Tibial nerve (tissue), 4 donors: ENCODE measurements around the gene ARHGEF28.

Experiments used
- CTCF ChIP-seq, 5 experiments: fragments of 200-600 bp in 3 of 5; fragments of 450-650 bp in 2 of 5; sonication (generic) in 3 of 5; IDR thresholded peaks; one replicate each; pipeline ENCODE4 v1.5.1; 2016 to 2019; ENCODE audit warnings: antibody characterized with exemption in 5 of 5, mild to moderate bottlenecking in 3 of 5, moderate library complexity in 2 of 5
- EP300 ChIP-seq, 2 donors: sonication (generic); formaldehyde crosslinking; IDR thresholded peaks; one replicate each; pipeline ENCODE4 v1.6.1; 2017; ENCODE audit warnings: antibody characterized with exemption in 2 of 2, mild to moderate bottlenecking in 1 of 2
- POLR2A ChIP-seq, 2 donors: fragments of 450-650 bp; IDR thresholded peaks; one replicate each; pipeline ENCODE4 v1.6.1; 2017; ENCODE audit warnings: antibody characterized with exemption in 2 of 2, mild to moderate bottlenecking in 2 of 2, moderate library complexity in 2 of 2

GRCh38 chr5:73917433-73917832, 291.4 kb downstream of the ARHGEF28 start:
- TF ChIP-seq CTCF (IDR thresholded peaks at IDR 0.05) (no peak), POLR2A (IDR thresholded peaks at IDR 0.05) (no peak), EP300 (IDR thresholded peaks at IDR 0.05) (no peak)
